Glomerular visceral epithelial cell (primary cell): ENCODE measurements around the gene PCAT7.
A peak's percentile ranks its signal among the peaks of the same experiment; 100 is the strongest.

ENCODE experiments used
- DNase-seq: peaks from one replicate; pipeline ENCODE4 v3.0.0-alpha.2; 2016; ENCODE audit errors: extremely low spot score

PCAT7 gene

GRCh38 chr9:94603259-94604160 lies 48.6 kb downstream of the PCAT7 start:
- DNase-seq = peak; percentile 47

GRCh38 chr9:94606646-94607422 lies 52.0 kb downstream of the PCAT7 start:
- no peak for DNase-seq

- DNase-seq = no peak
Observed at GRCh38 chr9:94607423-94607691, 52.5 kb downstream of the PCAT7 start.

GRCh38 chr9:94610181-94610606 lies 55.3 kb downstream of the PCAT7 start:
- DNase-seq = no peak

GRCh38 chr9:94611638-94612068 lies 56.8 kb downstream of the PCAT7 start:
- DNase-seq = peak; percentile 22

GRCh38 chr9:94612071-94612470 lies 57.2 kb downstream of the PCAT7 start:
- DNase-seq = no peak

- no peak for DNase-seq
Observed at GRCh38 chr9:94613003-94613402, 58.1 kb downstream of the PCAT7 start.

- DNase-seq = no peak
Observed at GRCh38 chr9:94619026-94619425, 64.1 kb downstream of the PCAT7 start.
